SH-SY5Y (cell line): Measurements from ENCODE around the gene PVALEF.

Experiments used
- GATA2 ChIP-seq: IDR thresholded peaks from 2 replicates; pipeline ENCODE4 v1.6.1; 2011; ENCODE audit warnings: mild to moderate bottlenecking, low read depth, low read length
- GATA3 ChIP-seq: IDR thresholded peaks from 2 replicates; pipeline ENCODE4 v1.6.1; 2011; ENCODE audit warnings: low read depth, mild to moderate bottlenecking, low read length, moderate library complexity

PVALEF gene

DNA sequence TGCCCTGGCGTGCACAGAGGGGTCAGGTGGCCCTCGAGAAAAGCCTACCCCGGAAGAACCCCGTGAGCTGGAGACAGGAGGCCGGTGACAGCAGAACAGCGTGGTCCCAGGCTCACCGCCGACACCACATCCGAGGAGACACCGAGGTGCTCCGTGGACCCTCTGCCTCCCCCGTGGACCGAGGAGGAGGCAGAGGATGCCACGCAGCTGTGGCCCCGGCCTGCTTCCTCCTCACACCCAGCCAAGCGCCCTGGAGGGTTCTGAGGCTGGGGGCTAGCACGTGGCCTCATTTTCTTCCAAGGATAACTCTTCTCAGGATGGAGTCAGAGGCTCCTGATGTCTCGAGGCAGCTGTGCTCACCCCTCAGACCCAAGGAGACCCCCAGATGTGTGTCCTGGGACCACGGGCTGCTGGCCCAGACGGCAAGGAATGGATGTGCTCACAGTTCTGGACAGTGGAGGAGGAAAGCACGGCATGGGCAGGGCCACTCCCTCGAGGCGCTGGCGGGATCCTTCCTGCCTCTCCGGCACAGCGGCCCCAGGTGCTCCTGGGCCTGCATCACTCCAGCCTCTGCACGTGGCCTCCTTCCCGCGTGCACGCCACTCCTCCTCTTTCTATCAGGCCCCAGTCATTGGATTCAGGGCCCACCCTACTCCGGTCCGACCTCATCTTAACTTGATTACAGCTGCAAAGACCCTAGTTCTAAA, 4.4 kb upstream of the PVALEF start:
- TF ChIP-seq GATA3 (no peak), GATA2 (no peak)

DNA sequence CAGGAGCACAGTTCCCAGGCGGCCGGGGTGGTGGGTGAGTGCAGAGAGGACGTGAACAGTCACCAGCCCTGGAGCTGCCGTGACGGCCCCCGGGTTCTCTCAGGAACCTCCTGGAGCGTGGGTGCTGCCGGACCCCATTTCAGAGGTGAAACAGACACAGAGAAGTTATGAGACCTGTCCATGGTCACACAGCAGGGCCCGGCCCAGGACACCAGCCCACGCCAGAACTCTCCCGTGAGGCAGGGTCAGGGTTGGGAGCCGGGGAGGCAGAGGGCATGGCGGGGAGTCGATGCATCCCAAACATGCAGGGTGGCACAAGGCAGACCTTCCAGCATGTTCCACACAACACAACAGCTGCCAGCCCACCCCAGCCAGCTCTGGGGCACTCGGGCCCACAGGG, 3.8 kb upstream of the PVALEF start:
- no peak for TF ChIP-seq GATA2
- no peak for TF ChIP-seq GATA3

DNA sequence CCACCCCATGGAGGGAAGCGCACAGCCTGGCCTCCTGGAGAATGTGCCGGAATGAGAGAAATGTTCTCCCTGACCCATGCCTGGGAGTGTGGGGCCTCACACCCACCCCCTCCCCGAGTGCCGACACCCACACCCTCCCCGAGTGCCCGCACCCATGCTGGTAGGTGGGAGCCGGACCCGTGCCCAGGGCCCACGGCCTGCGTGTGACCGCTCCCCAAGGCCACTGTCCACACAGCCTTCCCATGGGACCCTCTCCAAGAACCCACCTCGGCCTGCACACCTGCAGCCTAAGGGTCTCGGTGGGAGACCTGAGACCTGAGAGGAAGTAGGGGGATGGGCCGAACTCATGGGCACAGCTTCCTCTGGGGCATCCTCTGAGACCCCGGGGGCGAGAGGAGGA, 3.3 kb upstream of the PVALEF start:
- TF ChIP-seq GATA3 (no peak), GATA2 (no peak)

- TF ChIP-seq GATA2 (no peak), GATA3 (no peak)
Observed at GRCh38 chr17:81162491-81162890, 2.8 kb upstream of the PVALEF start.

GRCh38 chr17:81163051-81163695, 2.1 kb upstream of the PVALEF start:
- TF ChIP-seq GATA2 (no peak), GATA3 (no peak)

DNA sequence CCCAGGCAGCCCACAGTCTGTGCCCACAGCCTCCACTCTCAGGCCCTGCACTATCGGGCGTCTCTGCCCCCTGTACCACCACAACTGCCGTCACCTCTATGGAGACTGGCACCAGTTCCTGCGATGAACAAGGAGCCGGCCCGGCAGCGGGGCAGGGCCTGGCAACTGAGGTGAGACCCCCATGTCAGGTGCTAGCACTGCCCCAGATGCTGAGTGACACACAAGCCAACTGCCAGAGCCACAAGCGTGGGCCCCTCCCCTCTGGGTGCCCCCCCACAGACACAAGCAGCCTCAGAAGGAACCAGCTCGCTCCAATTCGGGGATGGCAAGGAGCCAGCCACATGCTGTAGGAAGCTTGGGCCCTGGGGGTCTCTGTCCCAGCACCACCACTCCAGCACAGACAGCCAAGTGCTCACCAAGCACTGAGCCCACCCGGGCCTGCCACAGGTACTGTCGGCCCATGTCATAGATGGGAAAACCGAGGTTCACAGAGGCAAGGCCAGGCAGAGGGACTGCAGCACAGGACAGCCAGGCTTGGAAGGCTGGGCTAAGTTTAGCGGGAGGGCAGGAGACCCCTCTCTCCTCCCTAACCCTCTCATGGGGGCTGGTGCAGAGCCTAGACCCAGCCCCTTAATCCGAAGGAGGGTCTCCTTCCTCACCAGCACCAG, 1.5 kb upstream of the PVALEF start:
- no peak for TF ChIP-seq GATA3
- no peak for TF ChIP-seq GATA2

- TF ChIP-seq GATA2: no peak; the same call in 1 of the 2 replicates
- no peak for TF ChIP-seq GATA3
Observed at GRCh38 chr17:81164371-81165245, 699 bp upstream of the PVALEF start.

DNA sequence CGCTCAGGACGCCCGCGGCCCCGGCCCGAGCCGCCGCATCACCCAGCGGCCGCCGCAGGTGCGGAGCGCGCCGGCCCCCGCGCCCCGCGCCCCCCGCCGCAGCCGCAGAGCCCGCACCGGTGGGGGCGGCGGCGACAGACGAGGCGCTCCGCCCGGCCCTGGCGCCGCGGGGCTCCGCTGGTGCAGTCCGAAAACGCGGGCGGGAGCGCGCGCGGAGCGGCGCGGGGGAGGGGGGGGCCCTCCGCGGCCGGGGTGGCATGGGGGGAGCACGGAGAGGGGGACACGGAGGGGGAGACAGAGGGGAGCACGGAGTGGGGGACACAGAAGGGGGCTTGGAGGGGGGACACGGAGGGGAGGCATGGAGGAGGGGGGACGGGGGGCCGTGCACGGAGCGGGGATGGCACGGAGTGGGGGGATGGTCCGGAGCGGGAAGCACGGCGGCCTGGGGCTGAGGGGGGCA, 756 bp downstream of the PVALEF start, which contains the start of gene AATK:
Gene AATK, minus strand, starts transcription at position 189 of the 460 bp plus-strand sequence. CDS start 229 bp downstream, outside the sequence.
- TF ChIP-seq GATA2 (no peak), GATA3 (no peak)

- TF ChIP-seq GATA2: no peak
- no peak for TF ChIP-seq GATA3
Observed at GRCh38 chr17:81167194-81167524, 1.9 kb downstream of the PVALEF start.

GRCh38 chr17:81167638-81168037, 2.3 kb downstream of the PVALEF start:
- TF ChIP-seq GATA2 (no peak), GATA3 (no peak)

- no peak for TF ChIP-seq GATA2
- TF ChIP-seq GATA3: no peak
Observed at GRCh38 chr17:81169870-81170309, 4.6 kb downstream of the PVALEF start.

DNA sequence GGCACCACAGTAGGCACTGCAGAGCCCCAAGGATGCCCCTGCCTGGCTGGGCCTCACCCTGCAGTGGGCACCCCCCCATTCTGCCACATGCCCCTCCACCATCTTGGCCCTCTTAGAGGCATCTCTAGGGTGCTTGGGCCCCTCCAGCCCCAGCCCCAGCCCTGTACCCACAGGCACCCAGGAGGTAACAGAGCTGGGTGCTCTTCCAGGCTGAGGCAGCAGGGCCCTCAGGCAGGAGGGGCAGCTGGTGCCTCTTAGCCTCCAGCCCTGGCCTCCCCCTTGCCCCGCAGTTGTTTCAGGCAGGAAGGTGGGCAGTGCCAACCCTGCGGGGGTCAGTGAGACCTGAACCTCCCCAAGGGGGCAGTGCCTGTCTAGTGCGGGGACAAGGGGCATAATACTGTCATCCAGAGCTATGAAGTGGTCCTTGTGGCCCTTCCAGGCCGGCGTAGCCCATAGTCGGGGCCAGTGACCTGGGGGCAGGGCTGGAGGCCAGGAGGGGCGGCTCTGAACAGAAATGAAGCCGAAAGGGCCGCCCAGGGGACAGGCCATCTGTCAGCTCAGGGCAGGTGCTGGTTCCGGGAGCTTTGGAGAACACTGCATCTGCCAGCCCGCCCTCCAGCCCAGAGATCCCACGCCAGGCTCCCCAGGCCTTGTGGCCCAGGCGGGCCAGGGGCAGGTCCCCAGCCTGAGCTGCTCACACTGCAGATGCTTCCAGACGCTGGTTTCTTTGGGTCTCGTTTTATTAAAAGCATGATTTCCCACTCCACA, 5.6 kb downstream of the PVALEF start:
- TF ChIP-seq GATA3 (no peak), GATA2 (no peak)

GRCh38 chr17:81171941-81172340, 6.6 kb downstream of the PVALEF start:
- no peak for TF ChIP-seq GATA3
- TF ChIP-seq GATA2: no peak
